HG03066 (cell line): ENCODE measurements around the gene PTPN1.

Experiments used
- ATAC-seq: cut with Tn5 transposase; IDR thresholded peaks from one replicate; pipeline ENCODE4 v1.9.1; 2021; ENCODE audit warnings: low read depth; ENCODE audit not compliant: unreplicated experiment

The PTPN1 gene

DNA sequence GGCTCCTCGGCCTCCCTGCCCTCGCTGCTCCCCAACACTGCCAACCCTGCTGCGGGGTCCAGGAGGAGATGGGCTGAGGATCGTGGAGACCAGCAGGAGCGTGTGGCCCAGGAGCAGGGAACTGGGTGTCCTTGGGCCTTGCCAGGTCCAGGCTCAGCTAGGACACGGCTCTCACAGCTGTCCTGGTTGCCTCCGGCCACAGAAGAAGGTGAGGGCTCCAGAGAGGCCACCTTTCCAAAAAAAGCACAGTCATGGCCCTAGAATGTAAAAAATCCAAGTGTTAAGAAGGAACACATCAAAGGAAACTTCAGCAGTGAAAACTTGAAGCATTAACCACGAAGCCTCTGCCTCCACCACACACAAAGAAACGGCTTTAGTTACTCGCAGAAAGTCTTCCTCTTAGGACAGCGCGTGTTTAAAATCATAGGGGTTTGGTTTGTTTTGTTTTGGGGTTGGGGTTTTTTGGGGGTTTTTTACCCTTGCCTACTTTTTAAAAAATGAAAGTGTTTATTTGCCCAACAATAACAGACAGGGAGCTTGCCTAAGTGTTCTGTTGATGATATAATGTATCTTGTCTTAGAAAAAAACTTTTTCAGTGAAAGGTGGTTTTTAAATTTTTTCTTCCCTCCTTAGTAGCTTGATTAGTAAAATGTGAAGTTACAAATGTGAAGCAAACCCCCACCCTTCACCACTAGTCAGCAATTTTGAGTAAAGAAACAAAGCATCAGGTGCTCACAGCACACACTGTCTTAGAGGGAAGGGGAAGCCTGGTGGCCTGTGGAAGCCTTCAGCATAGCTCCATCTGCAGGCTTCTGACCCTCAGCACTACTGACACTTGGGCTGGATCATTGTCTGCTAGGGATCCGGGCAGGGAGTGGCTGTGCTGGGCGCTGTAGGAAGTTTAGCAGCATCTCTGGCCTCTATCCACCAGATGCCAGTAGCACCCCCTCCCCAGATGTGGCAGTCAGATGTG, 60.0 kb downstream of the PTPN1 start:
- no peak for ATAC-seq

DNA sequence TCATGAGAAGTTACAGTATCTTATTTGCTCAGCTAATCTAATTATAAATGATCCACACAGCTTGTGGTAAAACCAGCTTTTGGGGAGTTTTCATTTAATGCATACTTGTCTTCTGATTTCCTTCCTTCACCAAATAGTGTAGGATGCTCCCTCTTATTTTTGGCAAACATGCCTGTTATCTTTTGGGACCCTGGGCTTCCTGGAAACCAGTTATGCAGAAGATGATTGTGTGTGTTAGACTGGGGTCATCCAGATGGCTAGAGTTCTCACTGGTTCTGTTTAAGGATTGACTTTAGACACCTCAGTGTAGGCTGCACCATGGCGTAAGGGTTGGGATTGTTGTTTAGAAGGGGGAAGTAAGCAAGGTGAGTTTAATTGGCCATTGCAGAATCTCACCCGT, 61.3 kb downstream of the PTPN1 start:
- ATAC-seq, result no peak

DNA sequence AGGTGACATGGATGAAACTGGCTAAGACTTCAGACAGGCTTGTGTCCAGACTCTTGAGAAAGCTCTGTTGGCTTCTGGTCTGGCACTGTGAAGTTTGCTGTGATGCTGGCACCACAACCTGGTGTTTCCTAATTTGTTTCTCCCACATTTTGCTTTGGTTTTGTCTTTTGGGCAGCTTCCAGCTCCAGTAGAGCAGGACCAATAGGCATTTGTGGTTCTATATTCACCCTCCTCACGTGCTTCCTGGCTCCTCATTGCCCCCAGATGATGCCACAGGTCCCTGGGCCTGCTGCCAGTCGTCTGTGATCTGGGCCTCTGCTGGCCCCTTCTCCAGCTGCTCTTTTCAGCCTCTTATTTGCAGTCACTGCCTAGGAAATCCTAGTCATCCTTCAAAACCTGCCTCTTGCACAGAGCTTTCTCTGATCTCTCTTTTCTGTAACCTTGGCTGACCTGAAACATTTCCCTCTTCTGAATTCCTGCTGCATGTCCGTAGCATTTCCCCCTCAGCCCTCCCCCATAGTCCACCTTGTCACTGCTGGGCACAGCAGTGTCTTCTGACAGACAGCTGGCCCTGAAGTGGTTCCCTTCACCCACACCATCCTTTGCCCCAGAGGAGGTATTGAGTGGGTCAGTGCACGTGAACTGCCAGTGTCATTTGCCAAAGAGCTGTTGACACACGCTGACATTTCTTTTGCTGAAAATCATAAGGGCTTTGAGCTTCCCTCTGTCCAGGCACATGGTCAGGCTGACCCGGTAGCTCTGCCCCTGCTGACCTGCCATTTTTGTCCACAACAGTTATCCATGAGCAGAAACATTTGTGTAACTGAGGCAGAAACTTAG, 63.0 kb downstream of the PTPN1 start:
- no peak for ATAC-seq

GRCh38 chr20:50574108-50574507, 63.9 kb downstream of the PTPN1 start:
- ATAC-seq, result no peak

DNA sequence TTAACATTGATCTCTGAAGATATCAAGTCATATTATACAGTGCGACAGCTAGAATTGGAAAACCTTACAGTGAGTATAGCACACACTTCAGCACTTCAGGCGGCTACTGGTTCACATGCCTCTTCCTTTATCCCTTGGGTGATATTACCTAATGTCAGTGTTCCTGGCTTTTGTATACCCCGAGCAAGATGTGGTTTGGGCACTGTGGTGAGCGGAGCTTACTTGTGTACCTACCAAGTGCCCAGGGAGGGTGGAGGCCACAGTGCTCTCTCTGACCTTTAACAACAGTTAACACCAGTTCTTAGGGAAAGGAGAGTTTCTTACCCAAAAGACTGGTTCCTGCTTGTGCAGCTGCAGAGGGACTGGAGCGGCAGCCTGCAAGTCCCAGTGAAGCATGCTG, 64.4 kb downstream of the PTPN1 start:
- no peak for ATAC-seq

GRCh38 chr20:50575865-50576720, 65.9 kb downstream of the PTPN1 start:
- ATAC-seq, result no peak

GRCh38 chr20:50577175-50578018, 67.2 kb downstream of the PTPN1 start:
- ATAC-seq, result no peak

DNA sequence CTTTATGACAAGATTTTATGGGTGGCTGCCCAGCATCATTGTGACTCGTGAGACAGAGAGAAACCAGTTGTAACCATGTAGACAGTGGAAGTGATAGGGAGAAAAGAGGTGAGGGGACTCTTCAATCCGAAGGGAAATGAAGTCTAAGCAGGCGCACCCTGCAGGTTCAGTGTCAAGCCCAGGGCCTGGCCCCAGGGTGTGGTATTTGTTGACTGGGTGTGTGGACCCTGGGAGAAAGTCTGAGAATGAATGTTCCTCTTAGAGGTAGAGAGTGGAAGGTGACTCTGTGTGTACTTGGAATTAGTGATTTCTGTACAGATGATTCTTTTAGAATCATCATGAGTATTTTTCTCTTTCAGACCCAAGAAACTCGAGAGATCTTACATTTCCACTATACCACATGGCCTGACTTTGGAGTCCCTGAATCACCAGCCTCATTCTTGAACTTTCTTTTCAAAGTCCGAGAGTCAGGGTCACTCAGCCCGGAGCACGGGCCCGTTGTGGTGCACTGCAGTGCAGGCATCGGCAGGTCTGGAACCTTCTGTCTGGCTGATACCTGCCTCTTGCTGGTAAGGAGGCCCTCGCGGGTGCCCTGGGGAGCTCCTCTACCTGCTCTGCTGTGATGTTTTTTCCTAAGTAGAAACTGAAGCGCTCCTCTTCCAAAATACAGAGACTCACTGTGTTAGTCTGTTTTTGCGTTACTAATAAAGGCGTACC, 68.0 kb downstream of the PTPN1 start:
- no peak for ATAC-seq

GRCh38 chr20:50578778-50579165, 68.6 kb downstream of the PTPN1 start:
- ATAC-seq, result no peak

DNA sequence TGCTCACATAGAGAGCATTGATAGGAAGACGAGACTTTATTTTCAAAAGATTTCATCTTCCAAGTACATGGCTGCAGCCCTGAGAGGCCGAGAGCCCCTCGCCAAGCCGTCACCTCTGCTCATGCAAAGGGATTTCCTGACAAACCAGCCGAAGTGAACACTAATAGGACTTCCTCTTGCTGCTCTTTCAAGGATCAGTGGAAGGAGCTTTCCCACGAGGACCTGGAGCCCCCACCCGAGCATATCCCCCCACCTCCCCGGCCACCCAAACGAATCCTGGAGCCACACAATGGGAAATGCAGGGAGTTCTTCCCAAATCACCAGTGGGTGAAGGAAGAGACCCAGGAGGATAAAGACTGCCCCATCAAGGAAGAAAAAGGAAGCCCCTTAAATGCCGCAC, 69.3 kb downstream of the PTPN1 start:
- no peak for ATAC-seq

DNA sequence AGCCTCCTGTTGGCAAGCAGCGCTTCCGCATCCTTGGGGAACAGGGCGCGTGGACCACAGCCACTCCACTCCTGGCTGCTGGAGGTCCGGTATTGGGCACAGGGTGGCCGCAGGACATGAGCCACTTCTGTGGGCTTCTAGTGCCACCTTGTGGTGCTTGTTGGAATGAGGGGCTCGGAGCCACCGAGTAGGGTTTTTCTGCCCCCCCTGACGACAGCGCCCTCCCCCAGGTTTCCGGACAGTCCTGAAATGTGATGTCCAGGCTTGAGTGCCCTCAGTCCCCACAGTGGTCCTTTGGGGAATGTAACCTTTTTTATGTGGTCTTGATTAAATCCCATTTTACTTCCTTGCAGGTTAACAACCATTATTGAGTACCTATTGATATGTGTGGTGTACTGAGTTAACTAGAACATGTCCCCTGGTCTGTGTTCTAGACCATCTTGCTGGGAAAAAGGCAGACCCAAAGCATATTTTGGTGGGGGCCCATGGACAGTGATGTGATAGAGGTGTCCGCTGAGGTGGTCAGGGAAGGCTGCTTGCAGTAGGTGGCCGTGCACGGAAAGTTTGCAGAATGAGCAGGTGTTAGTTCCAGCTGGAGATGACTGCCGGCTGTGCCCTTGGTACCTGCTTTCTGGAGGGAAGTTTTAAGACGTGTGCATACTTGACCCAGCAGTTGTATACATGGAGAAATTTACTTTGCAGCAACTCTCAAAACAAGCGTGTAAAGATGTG, 70.0 kb downstream of the PTPN1 start:
- ATAC-seq, result no peak

- ATAC-seq, result no peak
Observed at GRCh38 chr20:50580842-50581544, 70.8 kb downstream of the PTPN1 start.

- ATAC-seq, result no peak
Observed at GRCh38 chr20:50582092-50582491, 71.9 kb downstream of the PTPN1 start.

DNA sequence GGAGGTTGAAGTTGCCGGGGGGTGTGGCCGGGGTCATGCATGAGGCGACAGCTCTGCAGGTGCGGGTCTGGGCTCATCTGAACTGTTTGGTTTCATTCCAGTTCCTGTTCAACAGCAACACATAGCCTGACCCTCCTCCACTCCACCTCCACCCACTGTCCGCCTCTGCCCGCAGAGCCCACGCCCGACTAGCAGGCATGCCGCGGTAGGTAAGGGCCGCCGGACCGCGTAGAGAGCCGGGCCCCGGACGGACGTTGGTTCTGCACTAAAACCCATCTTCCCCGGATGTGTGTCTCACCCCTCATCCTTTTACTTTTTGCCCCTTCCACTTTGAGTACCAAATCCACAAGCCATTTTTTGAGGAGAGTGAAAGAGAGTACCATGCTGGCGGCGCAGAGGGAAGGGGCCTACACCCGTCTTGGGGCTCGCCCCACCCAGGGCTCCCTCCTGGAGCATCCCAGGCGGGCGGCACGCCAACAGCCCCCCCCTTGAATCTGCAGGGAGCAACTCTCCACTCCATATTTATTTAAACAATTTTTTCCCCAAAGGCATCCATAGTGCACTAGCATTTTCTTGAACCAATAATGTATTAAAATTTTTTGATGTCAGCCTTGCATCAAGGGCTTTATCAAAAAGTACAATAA, 72.5 kb downstream of the PTPN1 start:
- ATAC-seq, result no peak

DNA sequence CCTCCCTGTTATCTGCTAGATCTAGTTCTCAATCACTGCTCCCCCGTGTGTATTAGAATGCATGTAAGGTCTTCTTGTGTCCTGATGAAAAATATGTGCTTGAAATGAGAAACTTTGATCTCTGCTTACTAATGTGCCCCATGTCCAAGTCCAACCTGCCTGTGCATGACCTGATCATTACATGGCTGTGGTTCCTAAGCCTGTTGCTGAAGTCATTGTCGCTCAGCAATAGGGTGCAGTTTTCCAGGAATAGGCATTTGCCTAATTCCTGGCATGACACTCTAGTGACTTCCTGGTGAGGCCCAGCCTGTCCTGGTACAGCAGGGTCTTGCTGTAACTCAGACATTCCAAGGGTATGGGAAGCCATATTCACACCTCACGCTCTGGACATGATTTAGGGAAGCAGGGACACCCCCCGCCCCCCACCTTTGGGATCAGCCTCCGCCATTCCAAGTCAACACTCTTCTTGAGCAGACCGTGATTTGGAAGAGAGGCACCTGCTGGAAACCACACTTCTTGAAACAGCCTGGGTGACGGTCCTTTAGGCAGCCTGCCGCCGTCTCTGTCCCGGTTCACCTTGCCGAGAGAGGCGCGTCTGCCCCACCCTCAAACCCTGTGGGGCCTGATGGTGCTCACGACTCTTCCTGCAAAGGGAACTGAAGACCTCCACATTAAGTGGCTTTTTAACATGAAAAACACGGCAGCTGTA, 73.4 kb downstream of the PTPN1 start:
- ATAC-seq, result no peak

DNA sequence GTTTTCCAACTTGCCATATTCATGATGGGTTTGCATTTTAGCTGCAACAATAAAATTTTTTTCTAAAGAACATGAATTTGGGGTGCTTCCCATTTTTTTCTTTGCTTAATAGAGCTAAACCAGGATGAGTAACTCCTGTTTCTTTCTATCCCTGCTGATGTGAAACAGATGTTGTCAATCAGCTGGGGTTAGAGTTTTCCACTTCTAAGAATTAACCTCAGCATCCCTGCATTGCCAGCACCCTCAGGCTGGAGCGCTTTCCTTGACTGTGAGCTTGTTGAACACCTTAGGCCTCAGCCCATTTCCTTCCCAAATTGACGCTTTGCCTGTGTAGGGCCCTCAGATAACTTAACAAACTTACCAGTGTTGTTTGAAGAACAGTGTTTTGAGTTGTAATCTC, 74.5 kb downstream of the PTPN1 start:
- no peak for ATAC-seq

DNA sequence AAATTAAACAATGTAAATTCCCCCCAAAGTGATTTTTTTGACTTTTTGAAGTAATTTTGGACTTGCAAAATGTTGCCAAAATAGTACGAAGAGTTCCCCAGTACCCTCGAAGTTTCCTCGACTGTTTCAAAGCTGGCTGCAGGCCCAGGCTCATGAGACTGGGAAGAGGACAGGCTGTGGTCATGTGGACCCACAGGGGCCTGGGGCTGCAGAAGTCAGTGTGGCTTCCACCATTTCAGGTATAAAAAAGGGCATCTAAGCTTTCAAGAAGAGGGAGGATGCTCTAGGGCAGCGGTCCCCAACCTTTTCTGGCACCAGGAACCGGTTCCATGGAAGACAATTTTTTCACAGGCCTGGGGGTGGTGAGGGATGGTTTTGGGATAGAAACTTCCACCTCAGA, 75.0 kb downstream of the PTPN1 start:
- no peak for ATAC-seq
